ENCODE data around the gene USF1. TPM values are rescaled to one million over a fixed set of nuclear protein-coding genes. Genes with fewer than 3 reads are reported as not detected.
A peak's percentile ranks its signal among the peaks of the same experiment; 100 is the strongest.

Gene USF1
- total and polyA plus RNA-seq, 9 of the 15 experiments (the other 6 are each of a cell fraction or from before 2014, with no cell fraction given), result 7.4 to 60.2 (median 54.2) TPM

- TF ChIP-seq ETV5 (CRISPR knock-in tag; IDR thresholded peaks at IDR 0.05; ENCODE audit: low read depth) (peak; percentile 64; the same call in 1 of the 2 replicates), MYC (IDR thresholded peaks at IDR 0.05; ENCODE audit: low read depth, low read length) (no peak; the same call in 1 of the 2 replicates), MYC (CRISPR knock-in tag; IDR thresholded peaks at IDR 0.05; ENCODE audit: borderline replicate concordance, low read depth) (no peak), NFRKB (IDR thresholded peaks at IDR 0.05; ENCODE audit: low read depth) (peak; percentile 100), ZNF584 (CRISPR knock-in tag; IDR thresholded peaks at IDR 0.05; ENCODE audit: low read depth) (peak; percentile 60; the same call in 1 of the 2 replicates), SLC30A9 (CRISPR knock-in tag; IDR thresholded peaks at IDR 0.05) (no peak), NR3C1 (CRISPR knock-in tag; IDR thresholded peaks at IDR 0.05) (no peak), ZNF23 (CRISPR knock-in tag; IDR thresholded peaks at IDR 0.05) (no peak), ZNF717 (CRISPR knock-in tag; IDR thresholded peaks at IDR 0.05) (no peak), NKRF (IDR thresholded peaks at IDR 0.05; ENCODE audit: borderline replicate concordance) (no peak), NEUROD1 (IDR thresholded peaks at IDR 0.05; ENCODE audit: borderline replicate concordance, low read depth, low read length, partially characterized antibody) (peak; percentile 48), CBX3 (IDR thresholded peaks at IDR 0.05; ENCODE audit: borderline replicate concordance in 1 of 2, low read length in 2 of 2) (peak in 1 of 2 experiments; percentile 87; a peak in 2 of 3 replicates), ZNF24 (IDR thresholded peaks at IDR 0.05) (no peak), PPARD (CRISPR knock-in tag; IDR thresholded peaks at IDR 0.05) (no peak), ZNF511 (CRISPR knock-in tag; IDR thresholded peaks at IDR 0.05) (peak; percentile 31; the same call in 1 of the 2 replicates), FOS (IDR thresholded peaks at IDR 0.05; ENCODE audit: extremely low read depth, insufficient read length) (no peak), MAX (CRISPR knock-in tag; IDR thresholded peaks at IDR 0.05) (no peak; the same call in 1 of the 2 replicates), XRCC3 (IDR thresholded peaks at IDR 0.05) (no peak), HMBOX1 (IDR thresholded peaks at IDR 0.05) (no peak), ZNF316 (IDR thresholded peaks at IDR 0.05) (no peak), FOXM1 (IDR thresholded peaks at IDR 0.05; ENCODE audit: low read depth) (no peak), FOXM1 (CRISPR knock-in tag; IDR thresholded peaks at IDR 0.05; ENCODE audit: low read depth) (no peak), RBM14 (IDR thresholded peaks at IDR 0.05; ENCODE audit: borderline replicate concordance, insufficient read depth, low read depth, low read length) (no peak), ESRRB (CRISPR knock-in tag; IDR thresholded peaks at IDR 0.05; ENCODE audit: borderline replicate concordance) (no peak), RUNX1 (IDR thresholded peaks at IDR 0.05; ENCODE audit: low read depth) (no peak), SIX5 (IDR thresholded peaks at IDR 0.05; ENCODE audit: borderline replicate concordance in 1 of 2, insufficient read depth in 1 of 2, low read depth in 1 of 2, low read length in 2 of 2) (peak in 1 of 2 experiments; percentile 52; a peak in 1 of 4 replicates)
Observed at GRCh38 chr1:161045736-161046604, at the start of gene USF1 (continued).
